Measurements from ENCODE around the gene THSD4.

DNA sequence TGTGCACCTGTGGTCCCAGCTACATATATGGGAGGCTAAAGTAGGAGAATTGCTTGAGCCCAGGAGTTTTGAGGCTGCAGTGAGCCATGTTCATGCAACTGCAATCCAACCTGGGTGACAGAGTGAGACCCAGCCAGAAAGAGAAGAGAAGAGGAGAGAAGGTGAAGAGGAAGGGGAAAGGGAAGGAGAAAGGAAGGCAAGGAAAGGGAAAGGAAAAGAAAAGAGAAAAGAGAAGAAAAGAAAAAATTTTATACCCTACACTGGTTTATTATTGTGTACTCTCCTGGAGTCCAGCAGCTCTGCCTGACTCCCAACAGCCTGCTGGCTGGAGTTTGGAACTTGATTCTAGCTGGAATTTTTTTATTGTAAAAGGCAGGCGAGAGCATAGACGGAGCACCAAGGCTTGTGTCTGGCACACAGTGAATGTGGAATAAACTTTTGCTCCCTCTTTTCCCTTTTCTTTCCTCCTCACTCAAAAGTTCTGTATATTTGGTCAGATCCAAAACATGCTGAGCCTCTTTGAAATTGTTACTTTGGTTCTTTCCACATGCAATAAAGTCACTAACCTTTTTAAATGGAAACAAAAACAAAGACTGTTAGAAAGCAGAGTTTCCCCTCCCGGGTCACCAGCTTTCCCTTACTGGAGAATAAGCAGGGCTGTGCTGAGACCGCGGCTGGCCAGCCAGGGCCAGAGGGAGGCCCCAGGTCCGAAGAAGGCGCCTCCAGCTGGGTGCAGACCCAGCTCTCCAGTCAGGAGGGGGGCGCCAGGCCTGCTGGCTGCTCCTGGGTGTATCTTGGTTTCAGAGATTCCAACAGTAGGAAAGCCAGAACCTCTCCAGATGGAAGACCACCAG lies 9.9 kb downstream of the THSD4 start:
- TF ChIP-seq, protein P1, sequence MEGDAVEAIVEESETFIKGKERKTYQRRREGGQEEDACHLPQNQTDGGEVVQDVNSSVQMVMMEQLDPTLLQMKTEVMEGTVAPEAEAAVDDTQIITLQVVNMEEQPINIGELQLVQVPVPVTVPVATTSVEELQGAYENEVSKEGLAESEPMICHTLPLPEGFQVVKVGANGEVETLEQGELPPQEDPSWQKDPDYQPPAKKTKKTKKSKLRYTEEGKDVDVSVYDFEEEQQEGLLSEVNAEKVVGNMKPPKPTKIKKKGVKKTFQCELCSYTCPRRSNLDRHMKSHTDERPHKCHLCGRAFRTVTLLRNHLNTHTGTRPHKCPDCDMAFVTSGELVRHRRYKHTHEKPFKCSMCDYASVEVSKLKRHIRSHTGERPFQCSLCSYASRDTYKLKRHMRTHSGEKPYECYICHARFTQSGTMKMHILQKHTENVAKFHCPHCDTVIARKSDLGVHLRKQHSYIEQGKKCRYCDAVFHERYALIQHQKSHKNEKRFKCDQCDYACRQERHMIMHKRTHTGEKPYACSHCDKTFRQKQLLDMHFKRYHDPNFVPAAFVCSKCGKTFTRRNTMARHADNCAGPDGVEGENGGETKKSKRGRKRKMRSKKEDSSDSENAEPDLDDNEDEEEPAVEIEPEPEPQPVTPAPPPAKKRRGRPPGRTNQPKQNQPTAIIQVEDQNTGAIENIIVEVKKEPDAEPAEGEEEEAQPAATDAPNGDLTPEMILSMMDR (IDR thresholded peaks at IDR 0.05; ENCODE audit: insufficient read depth, low read length) = no peak
- TF ChIP-seq, protein P2, sequence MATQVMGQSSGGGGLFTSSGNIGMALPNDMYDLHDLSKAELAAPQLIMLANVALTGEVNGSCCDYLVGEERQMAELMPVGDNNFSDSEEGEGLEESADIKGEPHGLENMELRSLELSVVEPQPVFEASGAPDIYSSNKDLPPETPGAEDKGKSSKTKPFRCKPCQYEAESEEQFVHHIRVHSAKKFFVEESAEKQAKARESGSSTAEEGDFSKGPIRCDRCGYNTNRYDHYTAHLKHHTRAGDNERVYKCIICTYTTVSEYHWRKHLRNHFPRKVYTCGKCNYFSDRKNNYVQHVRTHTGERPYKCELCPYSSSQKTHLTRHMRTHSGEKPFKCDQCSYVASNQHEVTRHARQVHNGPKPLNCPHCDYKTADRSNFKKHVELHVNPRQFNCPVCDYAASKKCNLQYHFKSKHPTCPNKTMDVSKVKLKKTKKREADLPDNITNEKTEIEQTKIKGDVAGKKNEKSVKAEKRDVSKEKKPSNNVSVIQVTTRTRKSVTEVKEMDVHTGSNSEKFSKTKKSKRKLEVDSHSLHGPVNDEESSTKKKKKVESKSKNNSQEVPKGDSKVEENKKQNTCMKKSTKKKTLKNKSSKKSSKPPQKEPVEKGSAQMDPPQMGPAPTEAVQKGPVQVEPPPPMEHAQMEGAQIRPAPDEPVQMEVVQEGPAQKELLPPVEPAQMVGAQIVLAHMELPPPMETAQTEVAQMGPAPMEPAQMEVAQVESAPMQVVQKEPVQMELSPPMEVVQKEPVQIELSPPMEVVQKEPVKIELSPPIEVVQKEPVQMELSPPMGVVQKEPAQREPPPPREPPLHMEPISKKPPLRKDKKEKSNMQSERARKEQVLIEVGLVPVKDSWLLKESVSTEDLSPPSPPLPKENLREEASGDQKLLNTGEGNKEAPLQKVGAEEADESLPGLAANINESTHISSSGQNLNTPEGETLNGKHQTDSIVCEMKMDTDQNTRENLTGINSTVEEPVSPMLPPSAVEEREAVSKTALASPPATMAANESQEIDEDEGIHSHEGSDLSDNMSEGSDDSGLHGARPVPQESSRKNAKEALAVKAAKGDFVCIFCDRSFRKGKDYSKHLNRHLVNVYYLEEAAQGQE (IDR thresholded peaks at IDR 0.05; ENCODE audit: insufficient replicate concordance, low read depth) = no peak
- no peak for TF ChIP-seq POLR2AphosphoS5 (IDR thresholded peaks at IDR 0.05; ENCODE audit: low read depth)
- TF ChIP-seq GABPA (IDR thresholded peaks at IDR 0.05; ENCODE audit: low read depth) = no peak

Data from HL-60 (cell line).